Activated naive CD8-positive, alpha-beta T cell treated with anti-CD3 and anti-CD28 coated beads for 36 hours (primary cell): ENCODE measurements around the gene PLB1. TPM values are rescaled to one million over a fixed set of nuclear protein-coding genes. Genes with fewer than 3 reads are reported as not detected.

ENCODE experiments used
- DNase-seq: peaks from one replicate; pipeline ENCODE4 v3.0.0; 2021
- H3K27ac Mint-ChIP-seq: one replicate; pipeline ENCODE4 v1.8.0; 2022; ENCODE audit warnings: mild to moderate bottlenecking, moderate library complexity, mixed read lengths
- H3K27me3 Mint-ChIP-seq: one replicate; pipeline ENCODE4 v1.8.0; 2022; ENCODE audit warnings: mild to moderate bottlenecking, mixed read lengths
- H3K36me3 Mint-ChIP-seq: one replicate; pipeline ENCODE4 v1.8.0; 2021; ENCODE audit warnings: mild to moderate bottlenecking, mixed read lengths
- H3K4me1 Mint-ChIP-seq: one replicate; pipeline ENCODE4 v1.8.0; 2021; ENCODE audit warnings: mixed read lengths
- H3K4me3 Mint-ChIP-seq: one replicate; pipeline ENCODE4 v1.8.0; 2022; ENCODE audit warnings: mild to moderate bottlenecking, moderate library complexity, mixed read lengths
- H3K9me3 Mint-ChIP-seq: one replicate; pipeline ENCODE4 v1.8.0; 2022; ENCODE audit warnings: mixed read lengths
- total RNA-seq, 2 experiments: library from RNA; stranded (reverse); gene quantifications; one replicate each; pipeline ENCODE4 v1.2.3, GENCODE V29; 2021

Gene PLB1
- total RNA-seq, 2 experiments from 2014 or later = 0.99 to 1.4 TPM

- no peak overlapping the region for H3K4me3 Mint-ChIP-seq
- H3K27me3 Mint-ChIP-seq = no peaks in the 10 kb centered on the region
- H3K27ac Mint-ChIP-seq = no peak overlapping the region
Measured at GRCh38 chr2:28606986-28607441, 111.2 kb downstream of the PLB1 start.

DNA sequence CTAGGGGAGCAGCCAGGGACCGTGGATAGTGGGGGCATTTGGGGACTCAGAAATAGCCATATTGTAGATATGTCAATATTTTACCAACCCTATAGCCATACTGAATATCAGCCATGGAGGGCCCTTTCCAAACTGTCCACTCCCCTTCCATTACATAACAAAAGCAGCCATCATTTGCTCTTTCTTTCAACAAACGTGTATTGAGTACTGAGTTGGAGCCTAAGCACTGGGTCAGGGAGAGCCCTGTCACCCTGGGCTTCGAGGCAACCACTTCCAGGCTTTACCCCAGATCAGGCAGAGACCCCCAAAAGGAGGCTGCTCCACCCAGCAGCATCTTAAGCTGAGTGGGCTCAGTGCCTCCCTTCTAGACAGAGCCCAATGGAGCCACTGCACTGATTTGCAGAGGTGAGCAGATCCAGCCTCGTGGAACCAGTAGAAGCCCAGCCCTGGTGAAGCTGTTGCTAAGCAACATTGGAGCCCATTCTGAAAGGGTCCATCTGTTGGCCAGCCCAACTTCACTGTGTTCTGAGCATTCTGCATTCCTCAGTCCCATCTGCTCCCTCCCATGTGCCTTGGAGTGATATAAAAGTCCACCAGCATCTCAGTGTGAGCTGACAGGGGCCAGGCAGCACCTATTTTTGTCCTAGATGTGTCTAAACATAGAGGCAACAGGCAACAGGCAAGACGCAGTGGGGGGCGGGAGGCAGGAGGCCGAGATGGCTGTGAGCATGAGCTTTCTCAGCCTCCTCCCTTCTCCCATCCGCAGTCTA lies 112.1 kb downstream of the PLB1 start:
- H3K4me3 Mint-ChIP-seq = no peak overlapping the region
- no peaks in the 10 kb centered on the region for H3K27me3 Mint-ChIP-seq
- no peak overlapping the region for H3K27ac Mint-ChIP-seq
- no peaks in the 10 kb centered on the region for H3K36me3 Mint-ChIP-seq
- peaks cover 20% of the 10 kb centered on the region for H3K4me1 Mint-ChIP-seq
- no peaks in the 10 kb centered on the region for H3K9me3 Mint-ChIP-seq
- no peak for DNase-seq

More at GRCh38 chr2:28606986-28607441, 111.2 kb downstream of the PLB1 start:
- Mint-ChIP-seq H3K4me1 (peaks cover 20% of the 10 kb centered on the region), H3K36me3 (no peaks in the 10 kb centered on the region), H3K9me3 (no peaks in the 10 kb centered on the region)
- no peak for DNase-seq

DNA sequence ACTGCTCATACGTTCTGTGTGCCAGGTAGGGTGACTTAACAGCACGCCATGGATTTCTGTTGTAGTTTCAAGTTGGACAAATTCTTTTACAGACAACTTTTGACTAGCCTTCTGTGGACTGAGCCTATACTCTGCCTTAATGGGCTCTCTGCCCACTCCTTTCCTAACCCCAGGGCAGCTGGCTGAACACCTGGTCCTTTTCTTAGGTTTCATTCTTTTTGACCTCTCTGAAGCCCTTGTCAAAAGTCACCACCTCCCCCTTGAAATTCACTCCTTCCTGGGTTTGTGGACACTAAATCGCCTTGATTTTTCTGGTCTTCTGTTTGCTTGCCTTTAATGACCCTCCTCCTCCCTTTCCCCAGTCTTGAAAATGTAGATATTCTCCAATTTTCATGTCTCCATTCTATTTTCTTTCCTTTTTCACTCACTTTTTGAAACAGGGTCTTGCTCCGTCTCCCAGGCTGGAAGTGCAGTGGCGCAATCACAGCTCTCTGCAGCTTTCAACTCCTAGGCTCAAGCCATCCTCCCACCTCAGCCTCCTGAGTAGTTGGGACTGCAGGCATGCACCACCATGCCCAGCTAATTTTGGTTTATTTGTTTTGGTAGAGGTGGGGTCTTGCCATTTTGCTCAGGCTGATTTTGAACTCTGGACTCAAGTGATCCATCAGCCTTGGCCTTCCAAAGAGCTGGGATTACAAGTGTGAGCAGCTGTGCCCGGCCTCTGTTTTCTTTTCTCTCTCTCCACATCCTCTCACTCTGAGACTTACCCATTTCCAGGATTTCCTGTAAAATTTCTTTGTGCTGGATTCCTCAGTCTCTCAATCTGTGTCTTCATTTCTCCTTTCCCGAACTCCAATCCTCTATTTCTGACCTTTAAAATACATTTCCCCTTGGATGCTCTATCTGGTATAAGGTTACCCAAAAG lies 112.9 kb downstream of the PLB1 start:
- peaks cover 12% of the 10 kb centered on the region for H3K4me1 Mint-ChIP-seq
- no peak overlapping the region for H3K27ac Mint-ChIP-seq
- H3K4me3 Mint-ChIP-seq = no peak overlapping the region
- H3K27me3 Mint-ChIP-seq = no peaks in the 10 kb centered on the region
- DNase-seq = no peak
- H3K9me3 Mint-ChIP-seq = no peaks in the 10 kb centered on the region
- H3K36me3 Mint-ChIP-seq = no peaks in the 10 kb centered on the region

DNA sequence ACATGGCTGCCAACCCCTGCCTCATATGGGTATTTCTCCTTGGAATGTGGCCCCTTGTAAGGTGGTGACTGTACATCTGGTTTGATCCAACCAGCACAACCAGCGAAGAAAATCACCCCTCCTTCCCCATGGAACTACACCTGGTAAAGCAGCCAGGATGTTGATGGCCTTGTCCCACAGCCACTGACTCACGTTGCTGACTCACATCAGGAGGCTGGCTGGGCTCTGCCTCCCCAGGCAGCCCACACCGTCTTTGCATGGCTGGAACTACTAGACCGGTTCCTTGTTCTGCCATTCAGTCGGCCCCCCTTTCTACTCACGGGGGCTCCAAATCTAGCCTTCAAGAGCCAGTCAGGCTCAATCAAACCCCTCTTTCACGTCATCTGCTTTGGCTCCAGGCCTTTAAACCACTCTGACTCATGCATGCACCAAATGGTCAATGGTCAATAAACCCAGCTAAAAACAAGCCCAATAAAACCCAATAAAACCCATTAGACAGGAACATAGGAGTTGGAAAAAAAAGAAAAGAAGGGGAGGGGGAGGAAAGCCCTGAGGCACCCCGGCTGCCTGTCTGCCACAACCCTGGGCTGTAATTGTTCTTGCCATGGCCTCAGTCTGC lies 114.8 kb downstream of the PLB1 start:
- H3K4me1 Mint-ChIP-seq = peaks cover 11% of the 10 kb centered on the region
- no peak overlapping the region for H3K4me3 Mint-ChIP-seq
- no peak for DNase-seq
- H3K27ac Mint-ChIP-seq = no peak overlapping the region
- H3K27me3 Mint-ChIP-seq = no peaks in the 10 kb centered on the region
- no peaks in the 10 kb centered on the region for H3K36me3 Mint-ChIP-seq
- no peaks in the 10 kb centered on the region for H3K9me3 Mint-ChIP-seq

DNA sequence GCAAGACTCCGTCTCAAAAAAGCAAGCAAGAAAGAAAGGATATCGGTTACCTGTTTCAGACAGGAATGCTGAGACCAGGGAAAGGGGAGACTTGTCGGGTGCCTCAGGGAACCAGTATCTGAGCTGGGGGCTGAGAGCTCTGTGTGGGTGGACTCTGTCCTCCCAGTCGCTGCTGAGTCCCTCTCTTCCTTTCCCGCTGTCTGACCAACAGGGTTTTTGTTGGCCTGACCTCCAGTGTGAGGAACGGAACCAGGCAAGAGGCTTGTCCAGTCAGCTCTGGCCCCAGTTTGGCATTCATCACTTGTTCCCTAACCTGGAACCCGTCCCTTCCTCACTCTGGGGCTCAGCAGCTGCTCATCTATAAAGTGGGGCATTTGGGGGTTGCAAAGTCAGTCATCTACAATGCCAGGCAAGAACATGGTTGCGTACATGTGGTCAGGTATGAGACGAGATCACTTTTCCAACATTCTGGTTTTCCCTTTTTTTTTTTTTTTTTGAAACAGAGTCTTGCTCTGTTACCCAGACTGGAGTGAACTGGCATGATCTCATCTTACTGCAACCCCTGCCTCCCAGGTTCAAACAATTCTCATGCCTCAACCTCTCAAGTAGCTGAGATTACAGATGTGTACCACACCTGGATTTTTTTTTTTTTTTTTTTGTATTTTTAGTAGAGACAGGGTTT lies 116.4 kb downstream of the PLB1 start:
- H3K4me1 Mint-ChIP-seq = peaks cover 18% of the 10 kb centered on the region
- H3K4me3 Mint-ChIP-seq = no peak overlapping the region
- no peaks in the 10 kb centered on the region for H3K9me3 Mint-ChIP-seq

DNA sequence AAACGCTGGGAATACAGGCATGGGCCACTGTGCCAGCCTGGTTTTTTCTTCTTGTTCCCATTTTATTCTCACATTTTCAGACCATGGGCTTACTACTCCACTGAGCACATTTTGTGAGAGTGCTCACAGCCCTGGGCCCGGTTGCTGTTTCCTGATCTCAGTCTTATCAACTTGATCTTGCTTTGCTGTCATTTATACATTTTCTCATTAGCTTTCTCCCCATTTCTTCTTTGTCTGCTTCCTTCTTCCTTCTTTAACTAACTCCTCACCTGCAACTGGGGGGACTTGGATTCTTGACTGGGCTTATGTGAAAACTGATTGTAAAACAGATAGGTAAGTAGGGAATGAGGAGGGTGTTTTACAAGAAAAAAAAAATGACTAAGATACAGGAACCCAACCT lies 117.3 kb downstream of the PLB1 start:
- H3K9me3 Mint-ChIP-seq = no peaks in the 10 kb centered on the region
- no peak overlapping the region for H3K27ac Mint-ChIP-seq
- H3K27me3 Mint-ChIP-seq = no peaks in the 10 kb centered on the region
- H3K4me1 Mint-ChIP-seq = peaks cover 28% of the 10 kb centered on the region
- DNase-seq = no peak
- H3K4me3 Mint-ChIP-seq = no peak overlapping the region
- no peaks in the 10 kb centered on the region for H3K36me3 Mint-ChIP-seq

More for the DNA sequence above, 116.4 kb downstream of the PLB1 start:
- Mint-ChIP-seq H3K27me3 (no peaks in the 10 kb centered on the region), H3K36me3 (no peaks in the 10 kb centered on the region), H3K27ac (no peak overlapping the region)
- no peak for DNase-seq

- Mint-ChIP-seq H3K27me3 (no peaks in the 10 kb centered on the region), H3K4me3 (no peak overlapping the region), H3K27ac (no peak overlapping the region), H3K9me3 (no peaks in the 10 kb centered on the region), H3K4me1 (peaks cover 34% of the 10 kb centered on the region), H3K36me3 (no peaks in the 10 kb centered on the region)
- peak; percentile 59 for DNase-seq
Measured at GRCh38 chr2:28613633-28614501, 118.0 kb downstream of the PLB1 start.

GRCh38 chr2:28615706-28616105 lies 119.8 kb downstream of the PLB1 start:
- Mint-ChIP-seq H3K4me3 (no peak overlapping the region), H3K36me3 (peaks cover 1% of the 10 kb centered on the region), H3K27ac (no peak overlapping the region), H3K4me1 (peaks cover 46% of the 10 kb centered on the region), H3K9me3 (no peaks in the 10 kb centered on the region), H3K27me3 (no peaks in the 10 kb centered on the region)
- DNase-seq = no peak

DNA sequence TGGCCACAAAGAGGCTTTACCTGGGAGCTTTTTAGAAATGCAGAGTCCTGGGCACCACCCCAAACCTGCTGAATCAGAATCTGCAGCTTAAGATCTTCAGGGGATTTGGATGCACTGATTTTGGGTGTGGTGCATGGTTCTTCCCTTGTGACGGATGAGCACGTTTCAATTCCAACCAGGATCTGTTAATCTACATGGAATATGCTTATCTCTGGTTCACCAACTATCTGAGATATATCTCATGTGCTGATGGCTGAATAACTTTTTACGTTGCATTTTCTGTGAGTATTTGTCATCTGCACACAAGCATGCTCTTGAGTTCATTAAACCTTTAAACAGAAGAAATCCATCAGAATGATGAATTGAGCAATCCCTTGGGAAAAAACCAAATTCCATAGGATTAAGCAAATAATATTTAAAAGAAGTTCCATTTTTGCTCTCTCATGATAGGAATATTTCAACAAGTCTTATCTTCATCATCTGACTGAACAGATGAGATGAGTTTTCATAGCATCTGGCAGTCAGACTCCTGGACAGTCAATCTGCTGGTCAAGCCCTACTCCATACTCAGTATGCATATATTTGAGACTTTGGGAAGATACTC lies 120.6 kb downstream of the PLB1 start:
- no peak for DNase-seq
- Mint-ChIP-seq H3K4me1 (peaks cover 47% of the 10 kb centered on the region), H3K36me3 (peaks cover 1% of the 10 kb centered on the region), H3K27me3 (no peaks in the 10 kb centered on the region), H3K9me3 (no peaks in the 10 kb centered on the region), H3K27ac (no peak overlapping the region), H3K4me3 (no peak overlapping the region)

DNA sequence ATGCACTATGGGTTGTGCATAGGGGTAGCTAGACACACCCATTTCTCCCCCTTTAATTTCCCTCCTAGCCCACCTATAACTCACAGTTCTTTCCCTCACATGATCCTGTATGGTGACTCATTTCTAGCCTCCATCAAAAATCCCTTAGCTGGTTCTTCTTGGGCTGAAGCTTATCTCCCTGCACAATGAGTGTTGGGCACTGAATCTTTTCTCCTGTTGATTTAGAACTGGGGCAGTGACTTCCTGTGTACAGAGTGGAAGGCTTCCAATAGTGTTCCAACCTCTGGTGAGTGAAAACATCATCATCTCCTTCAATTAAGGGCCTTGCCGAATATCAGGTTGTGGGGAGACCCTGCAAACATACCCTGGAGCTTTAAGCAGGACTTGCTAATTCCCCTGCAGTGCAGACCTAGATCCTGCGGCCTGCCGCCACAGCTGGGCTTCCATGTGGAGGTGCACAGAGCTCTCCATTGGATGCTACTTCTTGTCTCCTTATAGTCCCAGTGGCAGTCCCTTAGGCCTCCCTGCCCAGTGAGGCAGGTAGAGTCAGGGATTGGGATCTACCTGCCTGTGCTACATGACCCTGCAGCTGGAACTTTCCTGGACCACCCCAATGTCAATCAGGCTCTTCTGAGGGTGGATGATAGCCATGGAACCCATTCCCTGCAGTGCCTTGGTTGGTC lies 121.8 kb downstream of the PLB1 start:
- peaks cover 1% of the 10 kb centered on the region for H3K36me3 Mint-ChIP-seq
- H3K27me3 Mint-ChIP-seq = no peaks in the 10 kb centered on the region
- no peak for DNase-seq
- H3K9me3 Mint-ChIP-seq = no peaks in the 10 kb centered on the region
- peaks cover 58% of the 10 kb centered on the region for H3K4me1 Mint-ChIP-seq
- no peak overlapping the region for H3K4me3 Mint-ChIP-seq
- H3K27ac Mint-ChIP-seq = no peak overlapping the region

GRCh38 chr2:28618221-28619141 lies 122.6 kb downstream of the PLB1 start:
- Mint-ChIP-seq H3K36me3 (peaks cover 1% of the 10 kb centered on the region), H3K27ac (peak overlapping the region; percentile 69), H3K4me3 (no peak overlapping the region), H3K27me3 (no peaks in the 10 kb centered on the region), H3K9me3 (peaks cover 5% of the 10 kb centered on the region), H3K4me1 (peaks cover 66% of the 10 kb centered on the region)
- DNase-seq = no peak
